WTC11 (cell line): ENCODE data around the gene ATP6V0B.

Experiments
- ATF3 ChIP-seq: sonication (generic); formaldehyde crosslinking; conservative IDR thresholded peaks from 2 replicates; pipeline ENCODE4 v1.8.1; 2022; ENCODE audit warnings: mild to moderate bottlenecking, missing genetic modification reagents
- CTCF ChIP-seq: fragments of 200-600 bp; IDR thresholded peaks from 2 replicates; pipeline ENCODE4 v1.8.0; 2022; ENCODE audit warnings: antibody characterized with exemption
- NR2C2 ChIP-seq: sonication (generic); formaldehyde crosslinking; IDR thresholded peaks from 2 replicates; pipeline ENCODE4 v1.8.0; 2022; ENCODE audit warnings: mild to moderate bottlenecking, missing genetic modification reagents
- SP1 ChIP-seq: sonication (generic); formaldehyde crosslinking; conservative IDR thresholded peaks from 2 replicates; pipeline ENCODE4 v1.8.1; 2022; ENCODE audit warnings: missing genetic modification reagents
- USF1 ChIP-seq: sonication (generic); formaldehyde crosslinking; IDR thresholded peaks from 2 replicates; pipeline ENCODE4 v1.8.0; 2022; ENCODE audit warnings: mild to moderate bottlenecking, missing genetic modification reagents

- TF ChIP-seq CTCF: no peak
- TF ChIP-seq SP1 (CRISPR knock-in tag): no peak
- no peak for TF ChIP-seq NR2C2 (CRISPR knock-in tag)
- no peak for TF ChIP-seq ATF3 (CRISPR knock-in tag)
- TF ChIP-seq USF1 (CRISPR knock-in tag): peak; percentile 57; the same call in 1 of the 2 replicates
Observed at GRCh38 chr1:43968348-43968948, 6.3 kb upstream of the ATP6V0B start.
